ENCODE data around the gene FSD1. TPM values are rescaled to one million over a fixed set of nuclear protein-coding genes. Genes with fewer than 3 reads are reported as not detected.

Gene FSD1
- total RNA-seq, 1 donor from 2014 or later: 1.5 TPM

DNA sequence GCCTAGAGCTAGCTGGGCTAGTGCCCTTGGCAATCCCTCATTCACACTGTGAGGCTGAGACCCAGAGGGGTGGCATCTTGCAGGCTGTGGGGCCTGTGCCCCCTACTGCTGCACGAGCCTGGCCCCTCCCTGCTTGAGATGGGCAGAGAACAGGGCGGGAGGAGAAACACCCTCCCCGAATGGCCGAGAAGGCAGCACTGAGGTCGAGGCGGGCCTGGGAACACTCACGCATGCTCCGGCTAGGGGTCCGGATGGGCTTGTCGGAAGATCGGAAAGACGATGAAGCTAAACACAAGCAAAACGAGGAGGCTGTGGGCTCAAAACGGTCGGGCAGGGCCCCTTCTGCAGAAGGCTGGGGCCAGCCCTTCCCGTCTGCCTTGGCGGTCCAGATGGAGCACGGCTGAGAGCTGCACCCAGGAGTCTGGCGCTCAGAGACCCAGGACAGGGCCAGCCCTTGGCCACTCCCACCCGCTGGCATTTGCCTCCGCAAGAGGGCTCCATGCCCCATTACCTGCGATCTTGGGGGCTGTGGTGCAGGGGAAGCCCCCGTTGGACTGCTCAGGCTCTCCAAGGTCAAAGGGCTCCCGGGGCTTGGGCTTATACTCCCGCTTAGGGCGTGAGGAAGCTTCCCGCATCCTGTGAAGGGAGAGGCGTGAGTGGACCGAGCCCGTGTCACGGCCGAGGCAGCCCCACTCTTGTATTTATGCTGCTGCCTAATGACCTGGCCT is 57.9 kb downstream of the FSD1 start:
- TF ChIP-seq, protein P1, sequence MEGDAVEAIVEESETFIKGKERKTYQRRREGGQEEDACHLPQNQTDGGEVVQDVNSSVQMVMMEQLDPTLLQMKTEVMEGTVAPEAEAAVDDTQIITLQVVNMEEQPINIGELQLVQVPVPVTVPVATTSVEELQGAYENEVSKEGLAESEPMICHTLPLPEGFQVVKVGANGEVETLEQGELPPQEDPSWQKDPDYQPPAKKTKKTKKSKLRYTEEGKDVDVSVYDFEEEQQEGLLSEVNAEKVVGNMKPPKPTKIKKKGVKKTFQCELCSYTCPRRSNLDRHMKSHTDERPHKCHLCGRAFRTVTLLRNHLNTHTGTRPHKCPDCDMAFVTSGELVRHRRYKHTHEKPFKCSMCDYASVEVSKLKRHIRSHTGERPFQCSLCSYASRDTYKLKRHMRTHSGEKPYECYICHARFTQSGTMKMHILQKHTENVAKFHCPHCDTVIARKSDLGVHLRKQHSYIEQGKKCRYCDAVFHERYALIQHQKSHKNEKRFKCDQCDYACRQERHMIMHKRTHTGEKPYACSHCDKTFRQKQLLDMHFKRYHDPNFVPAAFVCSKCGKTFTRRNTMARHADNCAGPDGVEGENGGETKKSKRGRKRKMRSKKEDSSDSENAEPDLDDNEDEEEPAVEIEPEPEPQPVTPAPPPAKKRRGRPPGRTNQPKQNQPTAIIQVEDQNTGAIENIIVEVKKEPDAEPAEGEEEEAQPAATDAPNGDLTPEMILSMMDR (IDR thresholded peaks at IDR 0.05): no peak
- H3K27me3 ChIP-seq: no peaks in the 10 kb centered on the region
- no peak for ATAC-seq
- intact Hi-C loops (cut with DNase I): no loop called here
- no peak overlapping the region for H3K27ac ChIP-seq
- no peaks in the 10 kb centered on the region for H3K4me1 ChIP-seq
- H3K9me3 ChIP-seq: no peaks in the 10 kb centered on the region
- H3K36me3 ChIP-seq: peaks cover 76% of the 10 kb centered on the region
- H3K4me3 ChIP-seq: no peak overlapping the region
- no peak for DNase-seq

DNA sequence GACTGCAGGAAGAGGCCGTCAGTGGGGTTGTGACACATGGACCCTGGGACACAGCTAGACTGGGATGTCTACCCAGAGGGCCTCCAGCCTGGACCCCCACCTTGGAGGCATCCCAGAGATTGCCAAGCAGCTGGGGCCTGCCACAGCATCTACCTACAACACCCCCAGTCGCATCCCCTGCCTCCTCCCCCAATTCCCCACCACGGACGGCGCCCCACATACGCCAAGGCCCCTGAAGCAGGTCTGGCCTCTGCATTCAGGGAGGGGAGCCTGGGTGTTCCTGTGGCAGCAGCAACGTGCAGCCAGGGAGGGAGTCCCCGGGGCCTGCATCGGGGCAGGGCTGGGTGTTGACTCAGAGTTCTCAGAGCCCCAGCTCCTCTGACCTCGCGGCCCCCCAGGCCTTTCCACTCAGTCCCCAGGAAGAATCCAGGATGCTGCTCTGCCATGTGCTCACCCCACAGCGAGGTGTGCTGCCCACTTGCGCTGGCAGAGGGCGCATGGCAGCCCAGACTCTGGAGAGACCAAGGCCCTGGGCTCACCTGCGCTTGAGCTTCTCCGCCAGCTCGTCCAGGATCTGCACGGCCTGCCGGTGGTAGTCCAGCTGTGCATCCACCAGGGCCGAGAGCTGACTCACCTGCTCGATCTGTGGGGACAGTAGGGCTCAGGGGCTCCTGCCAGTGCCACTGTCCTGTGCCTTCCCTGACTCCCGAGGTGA is 58.6 kb downstream of the FSD1 start:
- H3K4me3 ChIP-seq: no peak overlapping the region
- H3K27ac ChIP-seq: no peak overlapping the region
- TF ChIP-seq, protein P1 (IDR thresholded peaks at IDR 0.05): no peak
- ATAC-seq (no peak), DNase-seq (no peak)
- no peaks in the 10 kb centered on the region for H3K9me3 ChIP-seq
- peaks cover 76% of the 10 kb centered on the region for H3K36me3 ChIP-seq
- H3K27me3 ChIP-seq: no peaks in the 10 kb centered on the region
- peaks cover 6% of the 10 kb centered on the region for H3K4me1 ChIP-seq
- intact Hi-C loops (cut with DNase I): no loop called here

DNA sequence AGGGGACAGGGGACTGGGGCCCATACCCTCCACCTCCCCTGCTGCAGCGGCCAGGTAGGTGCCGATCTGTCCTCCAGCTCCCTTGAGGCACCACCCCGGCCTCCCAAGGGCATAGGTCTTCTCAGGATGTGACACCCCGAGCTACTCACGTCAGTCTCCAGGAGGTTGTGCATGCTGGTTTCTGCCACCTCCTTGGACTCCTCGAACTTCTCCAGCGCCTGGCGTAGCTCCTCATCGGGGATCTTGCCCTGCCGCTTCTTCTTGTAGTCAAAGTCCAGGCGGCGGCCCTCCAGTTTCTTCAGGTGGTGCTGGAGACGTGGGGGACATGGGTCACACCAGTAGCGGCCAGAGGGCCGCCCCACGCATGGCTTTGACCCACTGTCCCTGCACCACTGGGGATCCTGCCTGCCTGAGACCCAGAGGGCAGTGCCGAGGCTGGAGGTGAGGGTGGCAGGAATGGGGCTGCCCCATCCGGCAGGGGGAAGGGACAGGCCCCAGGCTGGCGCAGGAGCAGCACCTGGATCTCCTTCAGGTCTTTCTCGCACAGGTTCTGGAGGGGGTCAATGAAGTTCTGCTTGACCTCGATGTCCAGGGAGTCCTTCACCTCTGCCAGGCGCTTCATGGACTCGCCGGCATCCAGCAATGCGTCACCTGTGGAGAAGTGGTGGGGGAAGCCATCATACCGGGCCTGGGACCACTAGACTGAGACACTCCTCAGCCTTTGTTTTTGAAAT is 59.3 kb downstream of the FSD1 start:
- H3K4me1 ChIP-seq: peaks cover 13% of the 10 kb centered on the region
- TF ChIP-seq, protein P1 (IDR thresholded peaks at IDR 0.05): no peak
- H3K27me3 ChIP-seq: no peaks in the 10 kb centered on the region
- intact Hi-C loops (cut with DNase I): no loop called here
- no peaks in the 10 kb centered on the region for H3K9me3 ChIP-seq
- H3K4me3 ChIP-seq: no peak overlapping the region
- no peak overlapping the region for H3K27ac ChIP-seq
- H3K36me3 ChIP-seq: peaks cover 74% of the 10 kb centered on the region
- ATAC-seq: no peak
- DNase-seq: no peak

DNA sequence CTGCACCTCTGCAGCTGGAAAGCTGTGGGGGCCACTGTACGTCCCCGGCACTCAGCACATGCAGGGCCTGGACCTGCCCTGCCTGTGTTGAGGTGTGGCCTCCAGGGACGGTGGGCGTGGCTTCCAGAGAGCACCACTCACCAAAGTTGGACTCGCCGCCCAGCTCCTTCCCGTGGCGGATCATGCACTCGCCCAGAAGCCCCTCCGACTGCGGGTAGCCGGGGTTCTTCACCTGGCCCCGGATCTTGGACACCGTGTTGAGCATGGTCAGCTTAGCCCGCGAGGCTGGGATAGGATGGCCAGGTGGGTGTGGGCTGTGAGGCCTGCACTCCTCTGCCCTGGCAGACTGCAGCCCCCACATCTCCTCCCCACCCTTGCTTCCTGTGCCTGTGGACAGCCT is 60.9 kb downstream of the FSD1 start:
- intact Hi-C loops (cut with DNase I): no loop called here
- Histone ChIP-seq H3K27ac (no peak overlapping the region), H3K4me1 (peaks cover 29% of the 10 kb centered on the region), H3K4me3 (no peak overlapping the region), H3K36me3 (peaks cover 61% of the 10 kb centered on the region), H3K9me3 (no peaks in the 10 kb centered on the region), H3K27me3 (no peaks in the 10 kb centered on the region)
- DNase-seq: no peak
- TF ChIP-seq, protein P1 (IDR thresholded peaks at IDR 0.05): no peak
- ATAC-seq: no peak

DNA sequence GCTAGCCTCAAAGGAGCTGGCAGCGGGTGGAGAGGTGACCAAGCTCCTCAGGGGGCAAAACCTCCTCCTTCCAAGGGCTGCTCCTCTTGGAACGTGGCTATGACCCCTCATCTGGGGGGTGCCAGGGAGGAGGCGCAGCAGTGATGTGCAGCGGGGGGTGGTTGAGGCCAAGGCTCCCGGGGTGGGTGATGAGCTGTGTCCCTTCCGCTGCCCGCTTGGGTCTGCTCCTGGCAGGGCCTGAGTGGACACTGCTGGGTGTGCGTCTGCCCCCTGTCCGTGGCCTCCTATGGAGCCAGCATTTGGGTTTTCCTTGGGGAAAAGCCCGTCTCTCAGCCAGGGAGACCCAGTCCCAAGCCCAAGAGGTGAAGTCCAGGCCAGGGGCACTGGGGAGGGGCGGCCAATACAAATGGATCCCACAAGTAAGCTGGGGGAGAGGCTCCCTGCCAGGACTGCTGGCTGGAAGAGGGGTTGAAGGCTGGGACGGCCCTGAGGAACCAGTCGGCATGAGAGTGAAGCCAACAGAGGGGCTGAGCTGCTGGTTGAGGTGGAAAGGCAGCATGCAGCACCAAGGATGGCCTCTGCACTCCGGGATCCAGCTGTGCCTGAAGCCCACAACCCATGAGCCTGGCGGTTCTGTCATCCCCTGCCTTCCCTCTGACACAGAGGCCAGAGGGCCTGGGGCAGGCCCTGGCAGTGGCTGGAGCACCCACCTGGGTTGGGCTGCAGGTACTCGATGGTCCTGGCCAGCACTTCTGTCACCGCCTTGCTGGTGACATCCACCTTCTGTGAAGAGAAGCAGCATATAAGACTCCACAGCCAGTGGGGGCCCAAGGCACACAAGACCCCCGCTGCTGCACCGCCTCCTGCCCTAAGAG is 61.6 kb downstream of the FSD1 start:
- Histone ChIP-seq H3K4me1 (peaks cover 36% of the 10 kb centered on the region), H3K27me3 (no peaks in the 10 kb centered on the region), H3K36me3 (peaks cover 54% of the 10 kb centered on the region), H3K27ac (no peak overlapping the region), H3K4me3 (no peak overlapping the region), H3K9me3 (no peaks in the 10 kb centered on the region)
- intact Hi-C loops (cut with DNase I): no loop called here
- TF ChIP-seq, protein P1 (IDR thresholded peaks at IDR 0.05): no peak
- no peak for DNase-seq
- ATAC-seq: no peak
